Urinary bladder (tissue), 4 donors: ENCODE measurements around the gene KRT8. TPM values are rescaled to one million over a fixed set of nuclear protein-coding genes. Genes with fewer than 3 reads are reported as not detected.
"Not testable (repeated sequence)": the region's sequence is repeated elsewhere in the genome, so short reads cannot be mapped to it uniquely, and the experiment has no call there.

ENCODE experiments used
- DNase-seq: peaks from one replicate; pipeline ENCODE4 v3.0.0-alpha.2; 2015; ENCODE audit errors: extremely low spot score
- H3K27ac ChIP-seq: one replicate; pipeline ENCODE4 v1.5.1; 2013; ENCODE audit warnings: low read depth, mild to moderate bottlenecking, moderate library complexity
- H3K36me3 ChIP-seq: one replicate; pipeline ENCODE4 v1.6.1; 2013; ENCODE audit warnings: mild to moderate bottlenecking, moderate library complexity; ENCODE audit not compliant: insufficient read depth
- H3K4me1 ChIP-seq: one replicate; pipeline ENCODE4 v1.6.1; 2013; ENCODE audit warnings: mild to moderate bottlenecking, moderate library complexity; ENCODE audit not compliant: insufficient read depth
- H3K4me3 ChIP-seq: one replicate; pipeline ENCODE4 v1.5.1; 2013; ENCODE audit warnings: low read depth, low read length
- WGBS: extraction: QIAGEN DNeasy Blood & Tissue Kit; methylation state at CpG from one replicate; pipeline ENCODE4 v1.1.7; 2013; 5-methylcytosine and 5-hydroxymethylcytosine counted together
- polyA plus RNA-seq: library from polyadenylated mRNA; stranded (reverse); fragments of 200-250 nt; gene quantifications from one replicate; pipeline ENCODE4 v1.2.3, GENCODE V29; 2013
- total RNA-seq: library from RNA; depleted of rRNA; stranded (reverse); fragments of >200 nt; gene quantifications from one replicate; pipeline ENCODE4 v1.2.3, GENCODE V29; 2014
- donor health status: healthy with polysubstance abuse.
- donor health status: healthy.

Gene KRT8
- total and polyA plus RNA-seq, 2 donors, result 96.2 to 202 TPM

- not testable (repeated sequence) for H3K4me3 ChIP-seq, H3K27ac ChIP-seq, H3K4me1 ChIP-seq, DNase-seq, H3K36me3 ChIP-seq
- WGBS, result 72% methylated on average over 8 of the region's 8 CpGs
These were observed 24.4 kb downstream of the KRT8 start for GRCh38 chr12:52880499-52880898.

- no peak for DNase-seq
- Histone ChIP-seq H3K4me1 (no peaks in the 10 kb centered on the region), H3K27ac (no peak overlapping the region), H3K36me3 (no peaks in the 10 kb centered on the region), H3K4me3 (no peak overlapping the region)
- 14% methylated on average over 38 of the region's 38 CpGs for WGBS
These were observed 25.2 kb downstream of the KRT8 start for GRCh38 chr12:52879394-52880351.

- H3K27ac ChIP-seq, result no peak overlapping the region
- 71% methylated on average over 17 of the region's 17 CpGs for WGBS
- DNase-seq, result no peak
- no peak overlapping the region for H3K4me3 ChIP-seq
- H3K36me3 ChIP-seq, result no peaks in the 10 kb centered on the region
- no peaks in the 10 kb centered on the region for H3K4me1 ChIP-seq
These were observed 26.1 kb downstream of the KRT8 start for GRCh38 chr12:52878507-52879393.

- 75% methylated on average over 3 of the region's 3 CpGs for WGBS
- no peaks in the 10 kb centered on the region for H3K4me1 ChIP-seq
- no peaks in the 10 kb centered on the region for H3K36me3 ChIP-seq
- no peak for DNase-seq
- H3K27ac ChIP-seq, result peak overlapping the region; percentile 3
- H3K4me3 ChIP-seq, result no peak overlapping the region
These were observed 27.6 kb downstream of the KRT8 start for GRCh38 chr12:52877242-52877641.

- no peak for DNase-seq
- H3K4me3 ChIP-seq, result no peak overlapping the region
- 79% methylated on average over 7 of the region's 7 CpGs for WGBS
- no peaks in the 10 kb centered on the region for H3K4me1 ChIP-seq
- no peaks in the 10 kb centered on the region for H3K36me3 ChIP-seq
- H3K27ac ChIP-seq, result no peak overlapping the region
These were observed 28.5 kb downstream of the KRT8 start for GRCh38 chr12:52876372-52876771.

GRCh38 chr12:52874573-52875435 lies 30.1 kb downstream of the KRT8 start:
- no peaks in the 10 kb centered on the region for H3K4me1 ChIP-seq
- DNase-seq, result no peak
- no peaks in the 10 kb centered on the region for H3K36me3 ChIP-seq
- peak overlapping the region; percentile 71 for H3K27ac ChIP-seq
- no peak overlapping the region for H3K4me3 ChIP-seq
- 74% methylated on average over 10 of the region's 10 CpGs for WGBS

GRCh38 chr12:52873832-52874572 lies 30.9 kb downstream of the KRT8 start:
- DNase-seq, result no peak
- Histone ChIP-seq H3K27ac (peak overlapping the region; percentile 92), H3K36me3 (no peaks in the 10 kb centered on the region), H3K4me1 (no peaks in the 10 kb centered on the region), H3K4me3 (peak overlapping the region; percentile 19)
- 2% methylated on average over 55 of the region's 55 CpGs for WGBS

- Histone ChIP-seq H3K4me1 (no peaks in the 10 kb centered on the region), H3K4me3 (no peak overlapping the region), H3K27ac (peak overlapping the region; percentile 92), H3K36me3 (no peaks in the 10 kb centered on the region)
- WGBS, result 70% methylated on average over 4 of the region's 4 CpGs
- no peak for DNase-seq
These were observed 31.4 kb downstream of the KRT8 start for GRCh38 chr12:52873513-52873831.

GRCh38 chr12:52872644-52873389 lies 32.1 kb downstream of the KRT8 start:
- WGBS, result 91% methylated on average over 13 of the region's 13 CpGs
- no peaks in the 10 kb centered on the region for H3K36me3 ChIP-seq
- DNase-seq, result no peak
- H3K4me1 ChIP-seq, result no peaks in the 10 kb centered on the region
- peak overlapping the region; percentile 72 for H3K27ac ChIP-seq
- H3K4me3 ChIP-seq, result no peak overlapping the region

- DNase-seq, result no peak
- H3K36me3 ChIP-seq, result no peaks in the 10 kb centered on the region
- H3K27ac ChIP-seq, result peak overlapping the region; percentile 90
- 63% methylated on average over 9 of the region's 9 CpGs for WGBS
- H3K4me1 ChIP-seq, result no peaks in the 10 kb centered on the region
- H3K4me3 ChIP-seq, result no peak overlapping the region
These were observed 33.4 kb downstream of the KRT8 start for GRCh38 chr12:52871291-52872039.

GRCh38 chr12:52870361-52871290 lies 34.2 kb downstream of the KRT8 start:
- H3K4me1 ChIP-seq, result no peaks in the 10 kb centered on the region
- WGBS, result 44% methylated on average over 14 of the region's 14 CpGs
- peak overlapping the region; percentile 90 for H3K27ac ChIP-seq
- DNase-seq, result no peak
- no peaks in the 10 kb centered on the region for H3K36me3 ChIP-seq
- H3K4me3 ChIP-seq, result no peak overlapping the region
